Pons (tissue), 1 donor: ENCODE measurements around the gene EMX1.
"Not testable (repeated sequence)": the region's sequence is repeated elsewhere in the genome, so short reads cannot be mapped to it uniquely, and the experiment has no call there.

Experiments used
- DNase-seq: peaks from one replicate; pipeline ENCODE4 v3.0.0-alpha.2; 2016; ENCODE audit warnings: low spot score

The EMX1 gene

DNA sequence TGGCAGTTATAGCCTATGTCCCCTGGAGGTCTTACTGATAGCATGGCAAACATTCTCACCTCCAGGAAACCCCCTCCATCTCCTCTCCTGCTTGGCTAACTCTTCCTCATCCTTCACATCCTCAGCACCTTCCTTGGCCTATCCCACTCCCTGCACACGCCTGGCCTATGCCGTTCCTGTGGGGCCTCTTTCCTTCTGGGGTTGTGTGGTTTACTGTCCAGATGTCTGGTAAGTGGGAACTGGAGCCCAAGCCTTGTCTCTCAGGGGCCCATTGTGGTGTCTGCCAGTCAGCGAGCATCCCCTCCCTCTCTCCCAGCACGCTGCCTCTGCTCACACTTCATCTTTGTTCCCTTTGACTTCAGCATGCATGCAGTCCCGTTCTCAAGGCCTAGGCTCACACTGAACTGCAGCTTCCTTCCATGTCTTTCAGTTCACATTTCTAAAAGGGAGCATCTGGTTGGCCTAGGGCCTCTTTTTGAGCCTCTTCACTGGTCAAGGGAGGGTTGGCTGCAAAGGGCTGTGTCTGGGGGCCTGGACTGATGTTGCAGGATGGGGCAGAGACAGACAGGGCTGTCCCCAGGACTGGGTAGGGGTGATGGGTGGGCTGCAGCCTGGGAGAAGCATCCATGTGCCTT is 17.0 kb upstream of the EMX1 start:
- DNase-seq, result no peak

DNA sequence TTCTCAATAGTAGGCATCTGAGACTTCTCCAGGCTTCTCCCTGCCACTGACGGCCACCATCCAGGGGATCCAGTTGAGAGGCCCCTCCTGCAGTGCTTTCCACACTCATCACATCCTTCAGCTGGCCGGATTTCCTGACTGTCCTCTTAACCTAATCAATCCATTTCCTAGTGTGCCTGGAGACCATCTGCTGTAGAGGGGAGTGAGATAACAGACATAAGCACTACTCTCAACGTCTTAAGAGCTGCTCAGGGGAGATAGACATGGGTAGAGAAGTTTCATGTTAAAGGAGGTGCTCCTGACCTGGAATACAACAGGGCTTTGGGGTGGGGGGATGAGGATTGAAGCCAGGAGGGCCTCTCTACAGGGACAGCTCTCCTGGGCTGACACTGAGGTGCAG is 15.9 kb upstream of the EMX1 start:
- DNase-seq, result no peak

DNA sequence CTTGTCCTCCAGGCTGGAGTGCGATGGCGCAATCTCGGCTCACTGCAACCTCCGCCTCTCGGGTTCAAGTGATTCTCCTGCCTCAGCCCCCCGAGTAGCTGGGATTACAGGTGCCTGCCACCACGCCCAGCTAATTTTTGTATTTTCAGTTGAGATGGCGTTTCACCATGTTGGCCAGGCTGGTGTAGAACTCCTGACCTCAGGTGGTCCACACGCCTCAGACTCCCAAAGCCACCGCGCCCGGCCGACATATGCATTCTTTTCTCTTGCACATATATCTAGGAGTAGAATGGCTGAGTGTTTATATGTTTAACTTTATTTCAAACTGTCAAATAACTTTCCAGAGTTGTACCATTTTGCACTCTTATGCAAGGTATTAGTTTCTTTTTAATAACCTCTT is 9.9 kb upstream of the EMX1 start:
- not testable (repeated sequence) for DNase-seq

DNA sequence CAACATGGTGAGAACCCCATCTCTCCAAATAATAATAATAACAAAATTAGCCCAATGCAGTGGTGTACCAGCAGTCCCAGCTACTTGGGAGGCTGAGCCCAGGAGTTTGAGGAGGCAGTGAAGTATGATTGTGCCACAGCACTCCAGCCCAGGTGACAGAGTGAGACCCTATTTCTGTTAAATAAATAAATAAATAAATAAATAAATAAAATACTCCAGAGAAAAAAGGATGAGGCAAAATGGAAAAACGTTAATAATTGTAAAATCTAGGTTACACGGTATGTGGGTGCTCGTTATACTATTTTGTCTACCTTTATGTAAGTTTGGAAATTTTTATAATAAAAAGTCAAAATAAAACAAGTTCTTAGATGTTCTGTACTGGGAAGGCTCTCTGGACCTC is 8.6 kb upstream of the EMX1 start:
- no peak for DNase-seq

DNA sequence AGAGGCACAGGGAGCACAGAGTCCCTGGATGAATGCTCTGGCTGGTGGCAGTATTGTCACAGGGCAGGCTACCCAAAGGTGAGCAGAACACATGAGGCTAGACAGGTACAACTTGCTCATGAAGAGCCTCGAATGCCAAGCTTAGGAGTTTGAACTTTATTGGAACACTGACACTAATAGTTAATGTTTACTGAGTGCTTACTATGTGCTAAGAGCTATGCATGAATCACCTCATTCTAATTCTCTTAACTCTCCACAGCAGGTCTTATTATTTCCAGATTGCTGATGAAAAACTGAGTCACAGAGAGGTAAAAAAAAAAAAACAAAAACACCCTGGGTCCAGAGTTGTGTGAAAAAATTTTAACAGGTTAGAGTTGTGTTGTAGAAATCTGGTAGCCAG is 6.1 kb upstream of the EMX1 start:
- no peak for DNase-seq

DNA sequence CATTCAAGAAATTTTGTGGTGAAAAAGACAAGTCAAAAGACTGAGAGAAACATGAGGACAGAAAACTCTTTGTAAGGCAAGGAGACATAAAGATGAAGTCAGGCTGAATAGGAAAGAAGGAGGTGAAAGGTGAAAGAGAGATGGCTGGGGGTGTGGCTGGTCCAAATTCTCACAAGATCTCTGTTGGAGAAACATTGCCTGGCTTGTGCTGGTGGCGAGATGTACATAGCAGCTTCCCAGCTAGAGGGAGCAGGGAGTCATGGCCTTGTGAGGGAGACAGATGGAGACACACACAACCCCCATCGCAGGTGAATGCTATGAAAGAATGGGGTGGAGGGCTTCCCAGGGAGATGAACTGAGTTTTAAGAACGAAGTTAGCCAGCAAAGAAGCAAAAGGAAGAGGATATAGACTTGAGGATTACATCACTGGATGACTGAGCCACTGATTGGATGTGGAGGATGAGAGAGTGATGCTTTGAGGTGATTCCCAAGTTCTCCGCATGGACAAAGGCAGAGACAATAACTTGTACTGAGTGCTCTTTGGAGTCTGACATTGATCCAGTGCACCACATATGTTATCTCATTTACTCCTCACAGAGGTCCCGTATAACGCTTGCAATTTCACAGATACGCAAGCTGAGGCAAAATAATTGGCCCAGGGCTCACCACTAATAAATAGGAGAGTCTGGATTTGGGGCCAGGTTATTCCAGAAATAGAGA is 3.7 kb upstream of the EMX1 start:
- DNase-seq, result no peak

DNA sequence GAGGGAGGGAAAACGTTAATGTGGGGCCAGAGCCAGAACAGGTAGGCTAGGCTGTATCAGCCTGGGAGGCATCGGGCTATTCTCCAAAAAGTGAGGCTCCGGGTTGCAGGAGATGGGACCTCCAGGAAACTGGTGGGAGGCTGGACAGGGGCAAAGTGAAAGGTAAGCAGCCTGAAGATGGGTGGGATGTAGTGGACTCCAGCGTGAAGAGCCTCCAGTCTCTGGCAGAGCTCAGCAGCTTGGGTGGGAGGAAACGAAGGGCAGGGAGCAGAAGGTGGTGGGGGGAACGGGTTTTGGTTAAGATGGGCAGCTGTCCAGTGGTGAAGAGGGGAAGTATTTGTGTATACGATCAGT is 3.1 kb upstream of the EMX1 start:
- no peak for DNase-seq

DNA sequence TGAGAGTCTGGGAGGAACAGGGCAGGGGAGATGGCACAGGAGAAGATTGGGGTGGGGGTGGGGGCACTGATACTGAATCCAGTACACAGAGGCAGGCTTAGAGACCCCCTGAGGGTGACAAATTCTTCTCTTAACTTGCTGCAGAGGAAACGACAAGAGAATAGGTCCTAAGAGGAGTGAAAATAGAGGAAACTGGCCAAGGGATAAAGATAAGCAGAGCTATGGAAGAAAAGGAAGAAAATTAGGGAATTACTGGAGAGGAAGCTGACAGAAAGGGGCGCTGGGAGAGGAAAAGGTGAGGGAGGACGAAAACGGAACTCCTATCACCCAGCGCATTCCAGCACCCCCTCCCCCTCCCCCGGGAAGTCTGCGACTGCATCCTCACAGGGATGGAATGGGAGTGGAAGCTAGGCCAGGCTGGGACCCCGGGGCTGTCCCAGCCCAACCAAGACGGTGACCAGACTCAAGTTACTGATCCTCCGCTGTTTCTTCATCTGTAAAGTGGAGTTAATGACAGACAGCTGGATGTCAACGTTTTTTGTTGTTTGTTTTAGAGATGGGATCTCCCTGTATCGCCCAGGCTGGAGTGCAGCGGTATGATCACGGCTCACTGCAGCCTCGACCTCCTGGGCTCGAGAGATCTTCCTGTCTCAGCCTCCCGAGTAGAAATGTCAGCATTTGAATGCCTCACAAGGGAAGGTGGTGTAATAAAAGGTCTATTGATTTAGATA is 2.6 kb upstream of the EMX1 start:
- no peak for DNase-seq

DNA sequence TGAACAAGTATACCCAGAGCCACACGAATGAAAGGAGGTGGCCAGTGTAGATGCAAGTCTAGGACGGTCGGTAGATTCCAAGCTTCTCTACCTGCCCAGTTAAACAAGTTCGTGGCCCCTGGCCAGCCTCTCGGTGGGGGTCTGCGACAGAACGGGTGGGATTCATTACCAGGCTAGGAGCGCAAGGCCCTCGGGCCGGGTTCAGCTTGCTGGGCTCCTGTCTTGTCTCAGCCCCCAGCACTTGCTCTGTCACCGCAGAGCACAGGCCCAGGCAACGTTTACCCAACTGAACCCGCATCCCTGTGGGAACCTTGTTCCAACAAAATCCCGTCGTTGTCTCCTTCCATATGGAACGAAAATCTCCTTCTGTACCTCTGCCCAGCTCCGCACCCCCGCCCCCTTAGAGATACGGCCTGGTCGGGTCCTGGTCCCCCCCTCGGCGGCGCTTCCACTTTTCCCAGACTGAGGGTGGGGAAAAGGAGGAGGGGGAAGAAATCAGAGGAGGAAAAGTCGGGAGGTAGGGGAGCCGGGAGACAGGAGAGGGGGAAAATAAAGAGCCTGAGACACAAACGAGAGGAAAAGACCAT is 1.9 kb upstream of the EMX1 start:
- DNase-seq, result no peak

DNA sequence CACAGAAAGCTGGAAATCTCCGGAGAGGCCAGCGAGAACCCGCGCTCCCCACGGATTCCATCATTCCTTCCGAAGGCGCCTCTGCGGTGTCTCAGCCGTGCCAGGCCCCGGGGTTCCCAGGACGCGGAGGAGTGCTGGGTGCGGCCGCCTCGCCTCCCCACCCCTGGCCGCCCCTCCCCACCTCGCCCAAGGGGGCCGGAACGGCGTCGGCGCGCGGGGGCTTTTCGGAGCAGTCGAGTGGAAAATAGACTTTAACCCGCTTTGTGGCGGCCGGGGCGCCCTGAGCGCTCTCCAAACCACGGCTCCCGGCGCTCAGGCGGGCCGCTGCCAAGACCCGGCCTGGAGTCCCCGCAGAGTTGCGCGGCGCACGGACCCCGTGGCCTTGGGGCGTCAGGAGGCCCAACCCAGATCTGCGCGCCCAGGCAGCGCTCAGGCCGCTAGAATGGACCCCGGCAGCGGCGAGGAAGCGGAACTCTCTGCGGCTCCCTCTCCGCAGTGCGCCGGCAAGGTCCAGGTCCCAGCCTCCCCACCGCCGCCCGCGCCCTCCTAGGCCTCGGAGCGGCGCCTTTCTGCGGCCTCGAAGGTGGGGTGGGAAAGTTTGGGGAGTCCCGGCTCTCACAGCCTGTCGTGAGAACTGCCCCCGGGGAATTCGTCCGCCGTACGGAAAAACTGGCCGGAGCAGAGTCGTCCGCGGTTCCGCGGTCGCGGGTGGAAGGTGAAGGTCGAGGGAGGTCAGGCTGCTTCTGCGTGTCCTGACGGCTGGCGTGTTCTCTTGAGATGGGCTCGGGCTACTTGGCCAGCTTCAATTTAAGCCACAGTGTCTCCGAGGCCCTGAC is 1.2 kb upstream of the EMX1 start:
- no peak for DNase-seq

DNA sequence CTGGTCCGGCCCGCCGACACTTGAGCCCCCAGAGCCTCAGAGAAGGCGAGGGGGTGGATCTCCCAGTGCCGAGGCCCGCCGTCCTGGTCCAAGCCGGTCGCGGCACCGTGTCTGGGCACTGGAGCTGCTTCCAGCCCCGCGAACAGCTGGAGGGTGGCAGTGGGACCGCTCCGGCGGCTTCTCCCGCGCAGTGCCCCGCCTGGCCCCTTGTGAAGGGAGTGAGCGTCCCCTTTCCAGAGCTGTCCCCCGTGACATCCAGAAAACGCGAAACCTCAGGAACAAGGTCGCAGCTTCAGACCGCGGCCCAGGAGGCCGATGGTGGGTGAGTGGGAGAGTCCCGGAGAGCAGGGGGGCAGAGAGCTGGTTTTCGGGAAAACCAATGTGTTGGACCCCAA is 579 bp upstream of the EMX1 start:
- no peak for DNase-seq

DNA sequence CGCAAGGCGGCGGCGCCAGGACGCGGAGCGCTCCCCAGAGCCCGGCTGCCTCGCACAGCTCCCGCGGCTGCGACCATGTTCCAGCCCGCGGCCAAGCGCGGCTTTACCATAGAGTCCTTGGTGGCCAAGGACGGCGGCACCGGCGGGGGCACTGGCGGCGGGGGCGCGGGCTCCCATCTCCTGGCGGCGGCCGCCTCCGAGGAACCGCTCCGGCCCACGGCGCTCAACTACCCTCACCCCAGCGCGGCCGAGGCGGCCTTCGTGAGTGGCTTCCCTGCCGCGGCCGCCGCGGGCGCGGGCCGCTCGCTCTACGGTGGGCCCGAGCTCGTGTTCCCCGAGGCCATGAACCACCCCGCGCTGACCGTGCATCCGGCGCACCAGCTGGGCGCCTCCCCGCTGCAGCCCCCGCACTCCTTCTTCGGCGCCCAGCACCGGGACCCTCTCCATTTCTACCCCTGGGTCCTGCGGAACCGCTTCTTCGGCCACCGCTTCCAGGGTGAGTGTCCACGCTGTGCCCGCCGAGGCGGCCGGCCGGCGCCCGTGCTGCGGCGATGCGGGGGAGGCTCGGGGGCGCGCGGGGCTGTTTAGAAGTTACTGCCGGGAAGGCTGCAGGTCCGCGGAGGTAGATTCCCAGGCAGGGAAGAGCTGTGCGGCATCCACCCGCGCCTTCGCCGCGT is 696 bp downstream of the EMX1 start:
- DNase-seq, result no peak

DNA sequence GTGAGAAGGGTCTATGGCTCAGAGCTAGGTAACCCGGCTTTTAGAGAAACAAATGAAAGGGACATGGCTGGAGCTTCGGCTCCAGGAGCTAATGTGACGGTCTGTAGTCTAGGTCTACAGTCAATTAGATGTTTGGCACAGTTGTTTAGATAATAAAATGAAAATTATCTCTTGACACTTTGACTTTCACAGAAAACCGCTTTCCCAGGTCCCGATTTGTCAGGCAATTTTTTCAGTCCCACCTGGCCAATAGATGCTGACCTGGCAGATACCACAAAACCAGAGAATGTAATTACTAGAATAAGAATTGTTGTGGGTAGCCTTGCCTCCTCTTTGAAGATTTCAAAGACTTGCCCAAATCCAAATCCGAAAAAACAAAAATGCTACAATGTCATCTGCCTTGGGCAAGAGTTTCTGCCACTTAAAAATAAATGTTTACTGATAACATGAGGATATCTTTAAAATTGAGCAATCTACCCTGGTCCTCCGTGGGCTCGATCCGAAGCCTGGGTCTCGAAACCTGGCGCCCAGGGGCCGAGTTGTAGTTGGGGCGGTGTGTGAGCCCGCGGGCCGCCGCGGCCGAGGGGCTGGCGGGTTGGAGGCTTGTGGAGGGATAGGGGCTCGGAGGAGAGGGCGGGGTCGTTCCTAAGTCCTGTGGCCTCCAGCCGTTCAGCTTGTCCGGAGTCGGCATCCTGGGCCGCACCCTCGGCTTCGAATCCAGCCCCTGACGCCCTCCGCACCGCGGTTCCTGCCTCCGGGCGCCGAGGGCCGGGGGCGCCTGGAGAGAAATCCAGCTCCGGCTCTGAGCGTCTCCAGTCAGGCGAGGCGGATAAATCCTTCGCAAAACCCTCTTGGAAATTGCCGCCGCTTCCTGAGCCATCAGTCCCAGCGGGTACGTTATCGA is 2.3 kb downstream of the EMX1 start:
- DNase-seq, result no peak

DNA sequence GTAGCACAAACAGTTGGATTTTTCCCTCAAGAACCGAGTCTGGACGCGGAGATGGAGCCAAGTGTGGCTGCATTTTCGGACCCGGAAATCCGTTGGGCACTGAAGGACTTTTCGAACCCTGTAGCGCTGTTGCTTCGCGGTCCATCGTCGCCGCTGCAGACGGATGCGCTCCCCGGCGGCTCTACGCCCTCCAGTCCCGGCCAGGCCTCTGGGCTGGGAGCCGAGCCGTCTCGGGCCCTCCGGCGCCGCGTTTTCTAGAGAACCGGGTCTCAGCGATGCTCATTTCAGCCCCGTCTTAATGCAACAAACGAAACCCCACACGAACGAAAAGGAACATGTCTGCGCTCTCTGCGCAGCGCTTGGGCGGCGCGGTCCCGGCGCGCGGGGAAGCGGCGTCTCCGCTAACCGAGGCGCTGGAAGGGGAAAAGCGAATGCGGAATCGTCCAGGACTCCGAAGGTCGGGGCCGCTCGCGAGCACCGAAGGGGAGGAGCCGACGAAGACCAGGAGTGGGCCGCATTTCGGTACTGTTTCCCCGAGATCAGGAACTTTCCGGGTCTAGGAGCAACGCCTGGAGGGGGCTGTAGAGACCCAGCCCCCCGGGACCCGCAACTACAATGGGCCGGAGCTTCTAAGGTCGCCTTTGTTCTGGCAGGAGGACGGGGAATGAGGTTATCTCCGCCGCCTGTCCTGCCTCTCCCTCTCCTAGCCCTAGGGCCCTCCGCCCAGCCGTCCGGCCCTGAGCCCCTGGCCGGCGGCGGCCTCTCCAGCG is 3.2 kb downstream of the EMX1 start:
- DNase-seq, result no peak

DNA sequence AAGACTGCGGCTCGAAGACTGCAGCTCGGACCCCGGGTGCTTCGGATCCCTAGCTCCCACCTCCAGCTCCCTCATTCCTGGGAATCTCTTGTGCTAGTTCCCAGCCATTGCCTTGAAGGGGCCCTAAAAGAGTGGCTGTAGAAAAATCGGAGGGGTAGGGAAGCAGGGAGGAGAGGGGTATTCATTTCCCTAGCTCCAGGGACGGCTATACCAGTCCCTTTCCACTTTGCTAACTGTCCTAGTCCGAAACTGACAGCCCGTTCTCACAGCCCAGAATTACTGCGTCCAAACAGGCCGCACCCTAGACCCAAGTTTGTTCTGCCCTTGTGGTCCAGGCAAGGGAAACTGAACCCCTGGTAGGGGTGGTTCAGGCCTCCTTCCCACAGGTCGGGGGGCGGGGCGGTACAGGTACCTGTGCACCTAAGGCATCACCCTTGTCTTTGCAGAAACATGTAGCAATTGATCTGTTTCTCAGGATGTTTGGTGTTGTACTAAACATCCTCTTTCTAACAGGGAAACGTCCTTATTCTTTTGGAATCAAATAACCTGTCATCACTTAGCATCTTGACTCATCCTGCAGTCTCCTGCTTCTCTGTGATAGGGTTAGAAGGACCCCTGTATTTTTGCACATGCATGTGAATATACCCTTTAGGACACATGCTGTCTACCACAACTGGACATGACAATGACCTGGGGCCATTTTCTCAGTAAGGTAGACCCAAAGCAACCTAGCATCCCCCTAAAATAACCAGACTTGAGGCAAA is 4.0 kb downstream of the EMX1 start:
- no peak for DNase-seq

DNA sequence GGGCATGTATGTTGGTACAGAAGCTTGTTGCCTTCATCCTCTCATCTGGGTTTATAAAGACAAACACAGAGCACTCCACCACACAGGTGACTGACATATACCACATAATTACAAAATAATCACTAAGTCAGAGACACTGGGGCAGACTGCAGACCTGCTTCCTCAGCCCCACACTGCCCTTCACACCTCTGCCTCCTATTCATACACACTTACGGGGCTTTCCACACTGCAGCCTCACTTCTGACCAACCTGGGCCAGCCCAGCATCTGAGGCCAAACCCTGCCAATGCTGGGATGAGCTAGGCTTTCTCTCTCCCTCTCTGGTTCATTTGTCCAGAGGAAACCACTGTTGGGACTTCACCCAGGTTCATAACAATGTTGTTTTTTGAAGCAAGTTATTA is 4.5 kb downstream of the EMX1 start:
- DNase-seq, result no peak

DNA sequence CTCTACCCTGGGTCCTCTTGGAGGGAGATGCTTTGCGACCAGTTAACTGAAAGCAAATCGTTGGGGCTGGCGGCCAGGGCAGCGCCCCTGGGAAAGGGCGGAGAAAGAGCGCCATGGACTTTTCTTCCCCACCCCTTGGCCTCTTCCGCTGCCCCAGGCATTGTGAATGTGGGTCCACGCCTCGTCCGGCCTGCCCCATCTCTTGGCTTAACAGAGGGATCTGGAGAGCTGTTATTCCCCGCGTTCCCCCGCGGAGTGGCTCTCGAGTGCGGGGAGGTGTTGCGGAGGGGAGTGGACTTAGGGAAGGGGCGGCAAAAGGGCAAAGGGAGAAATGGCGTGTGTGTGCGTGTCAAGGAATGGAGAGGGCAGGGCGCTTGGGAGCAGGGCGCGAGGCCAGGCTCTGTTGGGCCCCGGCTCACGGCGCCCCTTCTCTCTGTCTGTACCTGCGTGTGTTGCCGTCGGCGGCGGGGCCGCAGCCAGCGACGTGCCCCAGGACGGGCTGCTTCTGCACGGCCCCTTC is 6.6 kb downstream of the EMX1 start:
- no peak for DNase-seq

DNA sequence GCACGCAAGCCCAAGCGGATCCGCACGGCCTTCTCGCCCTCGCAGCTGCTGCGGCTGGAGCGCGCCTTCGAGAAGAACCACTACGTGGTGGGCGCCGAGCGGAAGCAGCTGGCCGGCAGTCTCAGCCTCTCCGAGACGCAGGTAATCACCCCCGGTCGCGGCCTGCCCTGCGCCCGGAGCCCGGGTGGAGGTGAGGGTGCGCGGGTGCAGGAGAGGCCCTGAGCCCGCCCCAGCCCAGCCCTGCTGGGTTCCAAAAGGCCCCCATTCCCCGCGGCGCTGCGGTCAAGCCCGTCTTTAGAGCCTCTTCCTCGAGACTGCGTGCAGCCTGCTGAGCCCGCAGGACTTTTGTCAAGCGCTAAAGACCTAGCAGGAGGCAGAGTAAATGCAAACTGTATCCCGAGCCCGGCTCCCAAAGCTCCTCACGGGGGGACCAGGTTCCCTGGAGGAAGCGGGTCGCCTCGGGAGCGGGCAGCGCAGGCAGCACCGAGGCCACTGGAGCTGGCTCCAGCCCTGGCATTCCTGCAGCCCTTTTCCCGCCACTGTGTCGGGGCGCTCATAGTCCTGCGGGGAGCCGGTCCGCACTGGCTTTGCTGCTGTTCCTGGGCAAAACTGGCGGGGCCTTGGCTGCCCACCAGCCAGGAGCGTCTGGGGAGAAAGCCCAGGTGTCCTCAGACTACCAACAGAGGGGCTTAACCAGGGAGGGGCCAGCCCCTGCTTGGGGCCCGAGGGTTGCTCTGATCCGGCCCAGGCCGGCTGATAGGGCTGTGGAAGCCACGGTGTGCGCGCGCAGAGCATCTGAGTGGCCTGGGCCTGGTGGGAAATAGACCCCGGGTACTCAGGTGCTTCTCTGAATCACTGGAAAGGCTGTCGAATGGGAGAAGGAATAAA is 7.3 kb downstream of the EMX1 start:
- no peak for DNase-seq
